ENCODE measurements around the gene SIPA1L2.

Gene SIPA1L2

GRCh38 chr1:232636799-232637198, 6.9 kb upstream of the SIPA1L2 start:
- peaks cover 2% of the 10 kb centered on the region for H3K9me3 Mint-ChIP-seq
- H3K4me1 Mint-ChIP-seq, result peaks cover 4% of the 10 kb centered on the region
- peaks cover 16% of the 10 kb centered on the region for H3K27me3 Mint-ChIP-seq (ENCODE audit: low read depth)
- no peak overlapping the region for H3K4me3 Mint-ChIP-seq
- H3K36me3 Mint-ChIP-seq (ENCODE audit: low read depth), result no peaks in the 10 kb centered on the region
- no peak for TF ChIP-seq CTCF (IDR thresholded peaks at IDR 0.05; ENCODE audit: unreplicated experiment in 3 of 3)
- no peak overlapping the region for H3K27ac Mint-ChIP-seq

GRCh38 chr1:232635778-232636356, 5.9 kb upstream of the SIPA1L2 start:
- Mint-ChIP-seq H3K27ac (no peak overlapping the region), H3K9me3 (peaks cover 2% of the 10 kb centered on the region), H3K4me3 (no peak overlapping the region), H3K27me3 (ENCODE audit: low read depth) (peaks cover 17% of the 10 kb centered on the region), H3K36me3 (ENCODE audit: low read depth) (no peaks in the 10 kb centered on the region), H3K4me1 (peaks cover 4% of the 10 kb centered on the region)
- TF ChIP-seq CTCF (IDR thresholded peaks at IDR 0.05; ENCODE audit: unreplicated experiment in 3 of 3), result peak; percentile 79 to 88 (median 84)

- TF ChIP-seq CTCF (IDR thresholded peaks at IDR 0.05; ENCODE audit: unreplicated experiment in 3 of 3), result no peak
Measured at GRCh38 chr1:232635279-232635678, 5.3 kb upstream of the SIPA1L2 start.

GRCh38 chr1:232634096-232634495, 4.2 kb upstream of the SIPA1L2 start:
- no peak overlapping the region for H3K4me3 Mint-ChIP-seq
- H3K36me3 Mint-ChIP-seq (ENCODE audit: low read depth), result no peaks in the 10 kb centered on the region
- no peak overlapping the region for H3K27ac Mint-ChIP-seq
- H3K27me3 Mint-ChIP-seq (ENCODE audit: low read depth), result peaks cover 21% of the 10 kb centered on the region
- no peaks in the 10 kb centered on the region for H3K9me3 Mint-ChIP-seq
- TF ChIP-seq CTCF (IDR thresholded peaks at IDR 0.05; ENCODE audit: unreplicated experiment in 3 of 3), result no peak
- peaks cover 4% of the 10 kb centered on the region for H3K4me1 Mint-ChIP-seq

More at GRCh38 chr1:232635279-232635678, 5.3 kb upstream of the SIPA1L2 start:
- H3K27ac Mint-ChIP-seq, result no peak overlapping the region
- H3K27me3 Mint-ChIP-seq (ENCODE audit: low read depth), result peaks cover 18% of the 10 kb centered on the region
- peaks cover 4% of the 10 kb centered on the region for H3K4me1 Mint-ChIP-seq
- no peak overlapping the region for H3K4me3 Mint-ChIP-seq
- no peaks in the 10 kb centered on the region for H3K36me3 Mint-ChIP-seq (ENCODE audit: low read depth)
- H3K9me3 Mint-ChIP-seq, result no peaks in the 10 kb centered on the region

- no peaks in the 10 kb centered on the region for H3K9me3 Mint-ChIP-seq
- TF ChIP-seq CTCF (IDR thresholded peaks at IDR 0.05; ENCODE audit: unreplicated experiment in 3 of 3), result no peak
Measured at GRCh38 chr1:232630894-232631195, 912 bp upstream of the SIPA1L2 start.

More at GRCh38 chr1:232630894-232631195, 912 bp upstream of the SIPA1L2 start:
- Mint-ChIP-seq H3K4me1 (peaks cover 33% of the 10 kb centered on the region), H3K36me3 (ENCODE audit: low read depth) (no peaks in the 10 kb centered on the region), H3K4me3 (peak overlapping the region; percentile 91 to 92 (median 91)), H3K27ac (peak overlapping the region; percentile 80 to 88 (median 84)), H3K27me3 (ENCODE audit: low read depth) (peaks cover 23% of the 10 kb centered on the region)

Measured in nephron (organoid).